Mucosa of descending colon (tissue), 3 donors: ENCODE results near the gene ERGIC2. TPM values are rescaled to one million over a fixed set of nuclear protein-coding genes. Genes with fewer than 3 reads are reported as not detected.
A peak's percentile ranks its signal among the peaks of the same experiment; 100 is the strongest.

Source experiments
- ATAC-seq: fragments of 200-7000 bp; cut with Tn5 transposase; one replicate; pipeline ENCODE4 v1.9.1; 2020; ENCODE audit warnings: mild to moderate bottlenecking, moderate library complexity
- DNase-seq, 3 donors: peaks; one replicate each; pipeline ENCODE4 v3.0.0-alpha.2; 2020
- H3K36me3 ChIP-seq: fragments of 200-600 bp; one replicate; pipeline ENCODE4 v1.8.0; 2021; ENCODE audit warnings: low read depth, mild to moderate bottlenecking
- H3K4me1 ChIP-seq: fragments of 200-600 bp; one replicate; pipeline ENCODE4 v1.8.0; 2021; ENCODE audit warnings: low read depth, mild to moderate bottlenecking
- H3K4me3 ChIP-seq: fragments of 200-600 bp; one replicate; pipeline ENCODE4 v1.8.0; 2021; ENCODE audit warnings: mild to moderate bottlenecking
- H3K9me3 ChIP-seq: fragments of 200-600 bp; one replicate; pipeline ENCODE4 v1.8.0; 2021; ENCODE audit warnings: mild to moderate bottlenecking
- CTCF ChIP-seq: fragments of 200-600 bp; IDR thresholded peaks from one replicate; pipeline ENCODE4 v1.8.0; 2022; ENCODE audit warnings: antibody characterized with exemption, mild to moderate bottlenecking
- intact Hi-C, 2 donors: fragments of 100-400 bp; cut with DNase I in 1 of 2; cut with micrococcal nuclease in 1 of 2; formaldehyde crosslinking; loops; one replicate each; pipeline versions ENCODE4 v1.11.0 to v1.11.1; 2022; cut with DNase I, micrococcal nuclease
- long read RNA-seq, 2 donors: library from polyadenylated mRNA; unstranded; transcript quantifications; one replicate each; pipeline ENCODE4 v2.0.0, GENCODE V29; 2019 to 2021
- total RNA-seq, 3 donors: library from RNA; stranded (reverse); fragmentation: NEBNext Ultra II Directional in 2 of 3; extraction: Animal tissue kit (Norgen Biotek cat#: 25700) in 2 of 3; gene quantifications; one replicate each; pipeline versions ENCODE4 v1.2.1 to v1.2.4, GENCODE V29; 2021 to 2023
- donor health status: DM: no; HTN: no; CAD: no; lungs with moderate emphysema.
- donor health status: DM: no; HTN: no; CAD: no.
- donor health status: DM: no; HTN: yes; CAD: no.

ERGIC2 gene
- 10 to 100 TPM; 42.0 to 65.4 (median 45.1) TPM for total RNA-seq
- long read RNA-seq, donor 1, full-length matches to known transcripts = 58 of 65 reads
- long read RNA-seq, donor 1, partial matches to known transcripts = 0 of 65 reads
- long read RNA-seq, donor 1, other reads (novel, unspliced or antisense) = 7 of 65 reads
- long read RNA-seq, donor 2, full-length matches to known transcripts = 26 of 30 reads
- long read RNA-seq, donor 2, partial matches to known transcripts = 2 of 30 reads
- long read RNA-seq, donor 2, other reads (novel, unspliced or antisense) = 2 of 30 reads

GRCh38 chr12:29380536-29381523 lies at the start of gene ERGIC2:
ERGIC2 (minus strand) TSS chr12:29381172; CDS start chr12:29371633, 9,539 bp downstream.
- intact Hi-C loops = no loop called here
- Histone ChIP-seq H3K4me3 (peak within 1 kb of the TSS; percentile 94), H3K9me3 (no peaks in the 10 kb centered on the region), H3K36me3 (no peaks in the 10 kb centered on the region), H3K4me1 (peaks cover 16% of the 10 kb centered on the region)
- TF ChIP-seq CTCF = no peak
- DNase-seq (peak; percentile 88 to 98 (median 92)), ATAC-seq (peak; percentile 98)

- intact Hi-C loops = no loop called here
- ATAC-seq (no peak), DNase-seq (no peak)
- Histone ChIP-seq H3K36me3 (no peaks in the 10 kb centered on the region), H3K4me1 (no peaks in the 10 kb centered on the region), H3K9me3 (no peaks in the 10 kb centered on the region), H3K4me3 (no peak overlapping the region)
- TF ChIP-seq CTCF = no peak
Observed at GRCh38 chr12:29430716-29431044, 49.7 kb upstream of the ERGIC2 start.

- TF ChIP-seq CTCF = no peak
- DNase-seq (no peak), ATAC-seq (no peak)
- Histone ChIP-seq H3K4me3 (no peak overlapping the region), H3K36me3 (no peaks in the 10 kb centered on the region), H3K4me1 (no peaks in the 10 kb centered on the region), H3K9me3 (no peaks in the 10 kb centered on the region)
- intact Hi-C loops = no loop called here
Observed at GRCh38 chr12:29429999-29430715, 49.2 kb upstream of the ERGIC2 start.

- H3K36me3 ChIP-seq = no peaks in the 10 kb centered on the region
- no peaks in the 10 kb centered on the region for H3K4me1 ChIP-seq
- DNase-seq (no peak), ATAC-seq (peak; percentile 43)
- intact Hi-C loops = no loop called here
- no peaks in the 10 kb centered on the region for H3K9me3 ChIP-seq
- no peak overlapping the region for H3K4me3 ChIP-seq
- no peak for TF ChIP-seq CTCF
Observed at GRCh38 chr12:29428633-29429032, 47.7 kb upstream of the ERGIC2 start.

GRCh38 chr12:29427964-29428363 lies 47.0 kb upstream of the ERGIC2 start:
- H3K36me3 ChIP-seq = no peaks in the 10 kb centered on the region
- ATAC-seq (peak; percentile 60), DNase-seq (peak in 1 of 3 donors; percentile 6)
- no peaks in the 10 kb centered on the region for H3K4me1 ChIP-seq
- H3K4me3 ChIP-seq = no peak overlapping the region
- no peaks in the 10 kb centered on the region for H3K9me3 ChIP-seq
- no peak for TF ChIP-seq CTCF
- intact Hi-C loops = no loop called here
